Testis (tissue), 3 donors: Measurements from ENCODE around the gene SUGT1. TPM values are rescaled to one million over a fixed set of nuclear protein-coding genes. Genes with fewer than 3 reads are reported as not detected.
"Not testable (repeated sequence)": the region's sequence is repeated elsewhere in the genome, so short reads cannot be mapped to it uniquely, and the experiment has no call there.

ENCODE experiments used
- DNase-seq: peaks from one replicate; pipeline ENCODE4 v3.0.0-alpha.2; 2019
- H3K27ac ChIP-seq, 2 donors: fragments of 200-600 bp; sonication (generic); one replicate each; pipeline ENCODE4 v1.5.1; 2019
- H3K27me3 ChIP-seq: fragments of 200-600 bp; sonication (generic); one replicate; pipeline ENCODE4 v1.5.1; 2019
- H3K36me3 ChIP-seq: fragments of 200-600 bp; sonication (generic); one replicate; pipeline ENCODE4 v1.5.1; 2017; ENCODE audit warnings: low read depth; ENCODE audit errors: missing control alignments
- H3K4me1 ChIP-seq: fragments of 200-600 bp; sonication (generic); one replicate; pipeline ENCODE4 v1.5.1; 2019
- H3K4me3 ChIP-seq, 2 donors: fragments of 200-600 bp; sonication (generic); one replicate each; pipeline ENCODE4 v1.5.1; 2017 to 2019
- H3K9me3 ChIP-seq: fragments of 200-600 bp; sonication (generic); one replicate; pipeline ENCODE4 v1.5.1; 2017
- POLR2A ChIP-seq: fragments of 450-650 bp; IDR thresholded peaks from one replicate; pipeline ENCODE4 v1.6.1; 2017; ENCODE audit warnings: antibody characterized with exemption, mild to moderate bottlenecking, moderate library complexity
- WGBS, 2 donors: methylation state at CpG; one replicate each; pipeline ENCODE4 v1.1.5; 2018; 5-methylcytosine and 5-hydroxymethylcytosine counted together
- intact Hi-C: fragments of 100-400 bp; cut with DNase I; formaldehyde crosslinking; loops from one replicate; pipeline ENCODE4 v1.15.1; 2023; ENCODE audit warnings: low total_unique reads
- polyA plus RNA-seq: library from polyadenylated mRNA; stranded (reverse); fragments of 350-450 nt; fragmentation: Illumina TruSeq; extraction: RNeasy Lipid Tissue Mini Kit (QIAGEN cat#74804); gene quantifications from one replicate; pipeline ENCODE4 v1.2.3, GENCODE V29; 2014; ENCODE audit warnings: low read depth, low replicate concordance; ENCODE audit not compliant: insufficient read depth
- total RNA-seq, 2 donors: library from RNA; depleted of rRNA; stranded (reverse); fragments of >200 nt; gene quantifications; one replicate each; pipeline ENCODE4 v1.2.3, GENCODE V29; 2016
- TF ChIP-seq, protein P1 (sequence below), 3 experiments: fragments of 450-650 bp in 2 of 3; fragments of 200-600 bp in 1 of 3; sonication (generic) in 1 of 3; IDR thresholded peaks; one replicate each; pipeline ENCODE4 v1.5.1; 2016 to 2019; ENCODE audit warnings: antibody characterized with exemption in 3 of 3, mild to moderate bottlenecking in 2 of 3, moderate library complexity in 1 of 3

The SUGT1 gene
- total and polyA plus RNA-seq, 3 donors from 2014 or later = 49.1 to 63.4 (median 54.2) TPM

DNA sequence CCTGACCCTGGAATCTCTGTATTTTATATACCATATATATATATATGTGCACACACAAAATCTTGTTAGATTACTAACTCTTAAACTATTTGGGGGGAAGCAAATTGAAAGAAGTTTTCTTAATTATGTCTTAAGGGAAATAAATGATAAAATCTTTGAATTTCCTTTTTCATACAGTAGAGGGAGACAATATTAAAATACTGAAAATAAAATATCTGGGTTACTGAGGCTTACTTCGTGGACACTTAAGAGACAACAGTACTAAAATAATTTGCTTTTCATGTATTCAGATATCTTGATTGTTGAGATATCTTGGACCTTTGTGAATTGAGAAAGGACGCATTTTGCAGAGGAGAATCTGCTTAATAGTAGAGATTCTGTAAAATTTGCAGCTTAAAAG is 17.0 kb downstream of the SUGT1 start:
- intact Hi-C loops = no loop called here
- 62 to 70% methylated on average over 2 of the region's 2 CpGs for WGBS, 2 donors
- H3K4me1 ChIP-seq = no peaks in the 10 kb centered on the region
- no peaks in the 10 kb centered on the region for H3K9me3 ChIP-seq
- no peak overlapping the region for H3K4me3 ChIP-seq
- no peak for DNase-seq
- TF ChIP-seq POLR2A = no peak
- TF ChIP-seq, protein P1, sequence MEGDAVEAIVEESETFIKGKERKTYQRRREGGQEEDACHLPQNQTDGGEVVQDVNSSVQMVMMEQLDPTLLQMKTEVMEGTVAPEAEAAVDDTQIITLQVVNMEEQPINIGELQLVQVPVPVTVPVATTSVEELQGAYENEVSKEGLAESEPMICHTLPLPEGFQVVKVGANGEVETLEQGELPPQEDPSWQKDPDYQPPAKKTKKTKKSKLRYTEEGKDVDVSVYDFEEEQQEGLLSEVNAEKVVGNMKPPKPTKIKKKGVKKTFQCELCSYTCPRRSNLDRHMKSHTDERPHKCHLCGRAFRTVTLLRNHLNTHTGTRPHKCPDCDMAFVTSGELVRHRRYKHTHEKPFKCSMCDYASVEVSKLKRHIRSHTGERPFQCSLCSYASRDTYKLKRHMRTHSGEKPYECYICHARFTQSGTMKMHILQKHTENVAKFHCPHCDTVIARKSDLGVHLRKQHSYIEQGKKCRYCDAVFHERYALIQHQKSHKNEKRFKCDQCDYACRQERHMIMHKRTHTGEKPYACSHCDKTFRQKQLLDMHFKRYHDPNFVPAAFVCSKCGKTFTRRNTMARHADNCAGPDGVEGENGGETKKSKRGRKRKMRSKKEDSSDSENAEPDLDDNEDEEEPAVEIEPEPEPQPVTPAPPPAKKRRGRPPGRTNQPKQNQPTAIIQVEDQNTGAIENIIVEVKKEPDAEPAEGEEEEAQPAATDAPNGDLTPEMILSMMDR (IDR thresholded peaks at IDR 0.05) = peak in 1 of 3 experiments; percentile 18
- H3K27ac ChIP-seq = no peak overlapping the region
- no peaks in the 10 kb centered on the region for H3K27me3 ChIP-seq
- H3K36me3 ChIP-seq = no peaks in the 10 kb centered on the region

DNA sequence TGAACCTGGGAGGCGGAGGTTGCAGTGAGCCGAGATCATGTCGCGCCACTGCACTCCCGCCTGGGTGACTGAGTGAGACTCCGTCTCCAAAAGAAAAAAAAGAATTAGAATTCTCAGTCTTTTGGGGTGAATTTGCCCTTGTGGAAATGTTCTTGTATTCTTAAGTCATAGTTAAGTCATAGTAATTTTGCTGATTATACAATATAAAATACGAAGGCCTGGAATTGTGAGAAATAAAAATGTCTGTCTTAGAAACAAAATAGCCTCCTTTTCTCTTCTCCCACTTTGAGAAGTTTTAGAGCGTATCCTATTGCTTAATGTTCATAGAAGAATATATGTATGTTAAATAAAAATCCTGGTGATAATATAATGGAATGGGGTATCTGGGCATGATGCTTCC is 18.1 kb downstream of the SUGT1 start:
- H3K36me3 ChIP-seq = no peaks in the 10 kb centered on the region
- no peak for DNase-seq
- 87 to 95% methylated on average over 8 of the region's 8 CpGs for WGBS, 2 donors
- no peak overlapping the region for H3K4me3 ChIP-seq
- H3K27me3 ChIP-seq = no peaks in the 10 kb centered on the region
- TF ChIP-seq, protein P1 (IDR thresholded peaks at IDR 0.05) = no peak
- TF ChIP-seq POLR2A = no peak
- intact Hi-C loops = no loop called here
- H3K27ac ChIP-seq = no peak overlapping the region
- no peaks in the 10 kb centered on the region for H3K4me1 ChIP-seq
- no peaks in the 10 kb centered on the region for H3K9me3 ChIP-seq

GRCh38 chr13:52673465-52673864 is 20.8 kb downstream of the SUGT1 start:
- intact Hi-C loops = no loop called here
- TF ChIP-seq, protein P1 (IDR thresholded peaks at IDR 0.05) = no peak
- TF ChIP-seq POLR2A = no peak
- no peak for DNase-seq
- 86 to 95% methylated on average over 1 of the region's 1 CpG for WGBS, 2 donors
- Histone ChIP-seq H3K27me3 (no peaks in the 10 kb centered on the region), H3K9me3 (no peaks in the 10 kb centered on the region), H3K36me3 (no peaks in the 10 kb centered on the region), H3K4me3 (no peak overlapping the region), H3K27ac (no peak overlapping the region), H3K4me1 (no peaks in the 10 kb centered on the region)

- Histone ChIP-seq H3K27ac (no peak overlapping the region), H3K27me3 (no peaks in the 10 kb centered on the region), H3K4me3 (no peak overlapping the region), H3K9me3 (no peaks in the 10 kb centered on the region), H3K36me3 (no peaks in the 10 kb centered on the region), H3K4me1 (no peaks in the 10 kb centered on the region)
- DNase-seq = no peak
- TF ChIP-seq, protein P1 (IDR thresholded peaks at IDR 0.05) = no peak
- no peak for TF ChIP-seq POLR2A
- intact Hi-C loops = no loop called here
- WGBS, 2 donors = 78 to 91% methylated on average over 1 of the region's 1 CpG
Observed at GRCh38 chr13:52677823-52678222, 25.2 kb downstream of the SUGT1 start.

DNA sequence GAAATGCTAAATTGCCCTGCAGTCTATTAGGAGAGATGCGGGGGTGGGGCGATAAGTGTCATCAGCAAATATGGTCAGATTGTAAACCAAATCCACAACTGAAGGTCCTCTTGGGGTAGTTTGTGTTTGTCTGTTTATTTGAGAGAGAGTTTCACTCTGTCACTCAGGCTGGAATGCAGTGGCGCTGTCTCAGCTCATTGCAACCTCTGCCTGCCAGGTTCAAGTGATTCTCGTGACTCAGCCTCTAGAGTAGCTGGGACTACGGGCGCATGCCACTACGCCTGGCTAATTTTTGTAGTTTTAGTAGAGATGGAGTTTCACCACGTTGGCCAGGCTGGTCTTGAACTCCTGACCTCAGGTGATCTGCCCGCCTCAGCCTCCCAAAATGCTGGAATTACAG is 33.2 kb downstream of the SUGT1 start:
- H3K36me3 ChIP-seq, H3K9me3 ChIP-seq, DNase-seq, H3K27me3 ChIP-seq, H3K4me1 ChIP-seq, H3K27ac ChIP-seq, H3K4me3 ChIP-seq, intact Hi-C loops: not testable (repeated sequence)
- WGBS, 2 donors = 92 to 99% methylated on average over 9 of the region's 9 CpGs
